Uterus (tissue), 4 donors: ENCODE data around the gene RIPK1. TPM values are rescaled to one million over a fixed set of nuclear protein-coding genes. Genes with fewer than 3 reads are reported as not detected.

Source experiments
- DNase-seq, 2 donors: peaks; one replicate each; pipeline ENCODE4 v3.0.0-alpha.2; 2019 to 2020
- H3K27ac ChIP-seq, 2 donors: fragments of 200-600 bp; sonication (generic); 1 replicate in 1 of 2; 2 replicates in 1 of 2; pipeline ENCODE4 v1.5.1; 2016 to 2018
- H3K27me3 ChIP-seq, 2 donors: fragments of 200-600 bp; sonication (generic); one replicate each; pipeline ENCODE4 v1.5.1; 2018 to 2019; ENCODE audit warnings: control low read depth in 1 of 2
- H3K36me3 ChIP-seq, 2 donors: fragments of 200-600 bp; sonication (generic); one replicate each; pipeline ENCODE4 v1.5.1; 2019; ENCODE audit warnings: control low read depth in 1 of 2
- H3K4me1 ChIP-seq, 2 donors: fragments of 200-600 bp; sonication (generic); one replicate each; pipeline ENCODE4 v1.5.1; 2018 to 2019; ENCODE audit warnings: control low read depth in 1 of 2
- H3K4me3 ChIP-seq, 2 donors: fragments of 200-600 bp; sonication (generic); 1 replicate in 1 of 2; 2 replicates in 1 of 2; pipeline ENCODE4 v1.5.1; 2018 to 2019; ENCODE audit warnings: mild to moderate bottlenecking in 1 of 2
- H3K9me3 ChIP-seq, 2 donors: fragments of 200-600 bp; sonication (generic); one replicate each; pipeline ENCODE4 v1.5.1; 2019; ENCODE audit warnings: control low read depth in 1 of 2
- POLR2A ChIP-seq, 2 donors: fragments of 450-650 bp; IDR thresholded peaks; one replicate each; pipeline ENCODE4 v1.6.1; 2016; ENCODE audit warnings: antibody characterized with exemption in 2 of 2, mild to moderate bottlenecking in 1 of 2, moderate library complexity in 1 of 2
- intact Hi-C: fragments of 100-400 bp; cut with DNase I; formaldehyde crosslinking; loops from one replicate; pipeline ENCODE4 v1.15.1; 2023; ENCODE audit warnings: low total_unique reads
- total RNA-seq, 4 donors: library from RNA; depleted of rRNA in 3 of 4; stranded (reverse); fragments of >200 nt in 3 of 4; gene quantifications; one replicate each; pipeline versions ENCODE4 v1.1.0 to v1.2.4, GENCODE V29; 2014 to 2023
- TF ChIP-seq, protein P1 (sequence below), 4 experiments: fragments of 200-600 bp in 2 of 4; fragments of 450-650 bp in 2 of 4; sonication (generic) in 2 of 4; IDR thresholded peaks; one replicate each; pipeline ENCODE4 v1.5.1; 2016 to 2019; ENCODE audit warnings: antibody characterized with exemption in 4 of 4, mild to moderate bottlenecking in 2 of 4, moderate library complexity in 1 of 4
- donor health status: DM: yes; HTN: yes; CAD: no.

Gene RIPK1
- total RNA-seq, 4 donors from 2014 or later: 11.5 to 35.0 (median 30.1) TPM

- Histone ChIP-seq H3K27ac (no peak overlapping the region), H3K4me3 (no peak overlapping the region), H3K4me1 (no peaks in the 10 kb centered on the region), H3K9me3 (no peaks in the 10 kb centered on the region), H3K27me3 (no peaks in the 10 kb centered on the region), H3K36me3 (no peaks in the 10 kb centered on the region)
- intact Hi-C loops: no loop called here
- DNase-seq: no peak
- TF ChIP-seq, protein P1, sequence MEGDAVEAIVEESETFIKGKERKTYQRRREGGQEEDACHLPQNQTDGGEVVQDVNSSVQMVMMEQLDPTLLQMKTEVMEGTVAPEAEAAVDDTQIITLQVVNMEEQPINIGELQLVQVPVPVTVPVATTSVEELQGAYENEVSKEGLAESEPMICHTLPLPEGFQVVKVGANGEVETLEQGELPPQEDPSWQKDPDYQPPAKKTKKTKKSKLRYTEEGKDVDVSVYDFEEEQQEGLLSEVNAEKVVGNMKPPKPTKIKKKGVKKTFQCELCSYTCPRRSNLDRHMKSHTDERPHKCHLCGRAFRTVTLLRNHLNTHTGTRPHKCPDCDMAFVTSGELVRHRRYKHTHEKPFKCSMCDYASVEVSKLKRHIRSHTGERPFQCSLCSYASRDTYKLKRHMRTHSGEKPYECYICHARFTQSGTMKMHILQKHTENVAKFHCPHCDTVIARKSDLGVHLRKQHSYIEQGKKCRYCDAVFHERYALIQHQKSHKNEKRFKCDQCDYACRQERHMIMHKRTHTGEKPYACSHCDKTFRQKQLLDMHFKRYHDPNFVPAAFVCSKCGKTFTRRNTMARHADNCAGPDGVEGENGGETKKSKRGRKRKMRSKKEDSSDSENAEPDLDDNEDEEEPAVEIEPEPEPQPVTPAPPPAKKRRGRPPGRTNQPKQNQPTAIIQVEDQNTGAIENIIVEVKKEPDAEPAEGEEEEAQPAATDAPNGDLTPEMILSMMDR (IDR thresholded peaks at IDR 0.05): no peak
- no peak for TF ChIP-seq POLR2A (IDR thresholded peaks at IDR 0.05)
Observed at GRCh38 chr6:3120765-3121089, 52.4 kb downstream of the RIPK1 start.

DNA sequence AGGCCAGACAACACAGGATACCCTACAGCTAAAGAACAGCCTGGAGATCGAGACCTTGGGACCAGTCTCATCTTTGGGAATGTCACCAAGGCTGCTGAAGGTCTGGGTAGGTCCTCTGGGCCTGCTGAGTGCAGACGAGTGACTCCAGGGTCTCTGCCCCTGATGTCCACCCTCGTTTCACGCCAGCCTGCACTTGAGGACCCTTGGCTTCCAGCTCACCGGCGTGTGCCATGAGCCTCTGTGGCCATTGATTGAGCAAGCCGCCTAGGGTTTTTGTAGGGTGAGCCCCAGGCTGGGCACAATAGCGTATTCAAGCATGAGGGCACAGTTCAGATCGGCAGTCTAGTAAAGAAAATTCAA, 54.5 kb downstream of the RIPK1 start:
- Histone ChIP-seq H3K4me3 (no peak overlapping the region), H3K9me3 (no peaks in the 10 kb centered on the region), H3K4me1 (no peaks in the 10 kb centered on the region), H3K36me3 (no peaks in the 10 kb centered on the region), H3K27ac (no peak overlapping the region), H3K27me3 (no peaks in the 10 kb centered on the region)
- TF ChIP-seq, protein P1 (IDR thresholded peaks at IDR 0.05): no peak
- TF ChIP-seq POLR2A (IDR thresholded peaks at IDR 0.05): no peak
- DNase-seq: no peak
- intact Hi-C loops: no loop called here

DNA sequence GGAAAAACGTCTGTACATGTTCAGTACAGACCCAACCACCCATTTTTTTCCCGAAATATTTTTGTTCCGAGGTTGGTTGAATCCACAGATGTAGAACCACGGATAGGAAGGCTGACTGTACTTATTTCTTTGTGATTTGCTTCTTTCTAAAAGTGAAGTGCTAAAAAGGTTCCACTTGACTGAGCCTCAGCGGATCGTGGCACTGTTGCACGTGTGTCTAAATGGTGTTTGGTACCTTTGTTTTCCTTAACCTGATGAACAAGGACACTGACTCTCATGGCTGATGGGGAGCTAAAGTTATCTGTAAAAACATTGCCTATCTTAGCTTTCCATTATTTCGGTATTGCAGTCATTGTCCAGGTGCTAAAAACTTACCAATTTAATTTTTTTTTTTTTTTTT, 56.4 kb downstream of the RIPK1 start:
- no peaks in the 10 kb centered on the region for H3K4me1 ChIP-seq
- TF ChIP-seq POLR2A (IDR thresholded peaks at IDR 0.05): no peak
- TF ChIP-seq, protein P1 (IDR thresholded peaks at IDR 0.05): no peak
- H3K4me3 ChIP-seq: no peak overlapping the region
- no peak for DNase-seq
- no peaks in the 10 kb centered on the region for H3K9me3 ChIP-seq
- no peak overlapping the region for H3K27ac ChIP-seq
- intact Hi-C loops: loop anchor here (5.0 kb wide), 1 partner anchor 128 kb away; no protein-coding TSS in a partner anchor
- no peaks in the 10 kb centered on the region for H3K27me3 ChIP-seq
- H3K36me3 ChIP-seq: no peaks in the 10 kb centered on the region

- H3K9me3 ChIP-seq: no peaks in the 10 kb centered on the region
- intact Hi-C loops: loop anchor here (5.0 kb wide), 1 partner anchor 126 kb away; no protein-coding TSS in a partner anchor
- no peak for DNase-seq
- no peaks in the 10 kb centered on the region for H3K4me1 ChIP-seq
- no peak for TF ChIP-seq POLR2A (IDR thresholded peaks at IDR 0.05)
- TF ChIP-seq, protein P1 (IDR thresholded peaks at IDR 0.05): no peak
- no peaks in the 10 kb centered on the region for H3K36me3 ChIP-seq
- H3K27me3 ChIP-seq: no peaks in the 10 kb centered on the region
- H3K4me3 ChIP-seq: no peak overlapping the region
- H3K27ac ChIP-seq: no peak overlapping the region
Observed at GRCh38 chr6:3125815-3126214, 57.5 kb downstream of the RIPK1 start.

DNA sequence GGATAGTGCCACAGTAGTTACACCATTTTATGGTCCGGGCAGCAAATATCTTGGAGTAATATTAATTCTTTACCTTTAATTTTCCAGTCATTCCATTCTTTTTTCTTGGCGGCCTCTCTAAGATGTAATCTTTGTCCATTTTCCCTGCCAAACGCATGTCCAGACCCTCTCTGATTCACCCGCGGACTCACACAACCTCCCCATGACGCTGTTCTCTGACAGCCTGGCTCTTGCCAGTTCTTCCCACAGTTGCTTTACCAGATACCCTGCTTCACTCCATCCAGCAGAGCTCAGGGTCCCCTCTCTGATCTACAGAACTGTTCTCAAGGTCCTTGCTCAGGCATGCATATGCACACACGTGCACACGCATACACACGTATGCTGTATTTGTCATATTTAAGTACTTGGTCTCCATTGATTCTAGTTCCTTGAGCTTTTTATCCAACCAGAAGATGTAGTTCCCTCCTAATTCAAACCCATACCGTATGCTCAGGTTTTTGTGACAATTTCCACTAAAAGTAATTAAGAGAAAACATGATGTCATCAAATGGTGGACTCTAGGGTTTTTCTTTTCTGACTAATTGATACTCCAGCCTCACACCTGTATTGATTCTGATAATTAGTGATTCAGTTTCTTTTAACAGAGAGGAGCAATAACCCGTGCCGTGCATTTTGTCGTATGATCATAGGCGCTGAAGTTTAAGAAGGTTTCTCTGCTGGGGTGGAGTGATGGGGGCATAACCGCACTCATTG, 60.2 kb downstream of the RIPK1 start:
- intact Hi-C loops: loop anchor here (5.0 kb wide), 1 partner anchor 124 kb away; no protein-coding TSS in a partner anchor
- H3K36me3 ChIP-seq: no peaks in the 10 kb centered on the region
- TF ChIP-seq, protein P1 (IDR thresholded peaks at IDR 0.05): no peak
- no peak for TF ChIP-seq POLR2A (IDR thresholded peaks at IDR 0.05)
- no peak overlapping the region for H3K27ac ChIP-seq
- no peaks in the 10 kb centered on the region for H3K9me3 ChIP-seq
- no peak for DNase-seq
- no peak overlapping the region for H3K4me3 ChIP-seq
- H3K4me1 ChIP-seq: no peaks in the 10 kb centered on the region
- H3K27me3 ChIP-seq: no peaks in the 10 kb centered on the region
